Upper lobe of left lung (tissue), 4 donors: ENCODE measurements around the gene PDE4D.

Experiments
- EP300 ChIP-seq, 4 donors: sonication (generic); formaldehyde crosslinking; IDR thresholded peaks; one replicate each; pipeline ENCODE4 v1.5.1; 2017; ENCODE audit warnings: antibody characterized with exemption in 4 of 4, control low read depth in 2 of 4
- TF ChIP-seq, protein P1 (sequence below), 6 experiments: fragments of 450-650 bp in 4 of 6; fragments of 200-600 bp in 2 of 6; sonication (generic) in 2 of 6; IDR thresholded peaks; one replicate each; pipeline ENCODE4 v1.5.1; 2016 to 2019; ENCODE audit warnings: antibody characterized with exemption in 6 of 6

DNA sequence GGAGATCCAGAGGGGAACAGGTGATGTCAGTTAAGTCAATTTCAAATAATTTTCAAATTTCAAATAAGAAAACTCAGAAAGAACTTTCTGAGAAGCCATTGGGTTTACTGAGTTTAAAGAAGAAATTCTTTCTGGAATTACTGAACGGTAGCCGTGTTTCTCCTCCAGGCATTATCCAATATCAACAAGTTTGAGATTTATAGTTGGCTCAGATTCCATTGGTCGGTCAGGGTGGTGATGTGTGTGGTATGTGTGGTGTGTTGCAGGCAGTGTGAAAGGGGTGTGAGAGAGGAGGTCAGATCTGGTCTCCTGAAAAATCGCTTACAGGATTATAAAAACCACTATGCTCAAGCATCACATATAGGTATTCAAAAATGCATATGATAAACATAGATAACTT, 60.1 kb downstream of the PDE4D start:
- TF ChIP-seq, protein P1, sequence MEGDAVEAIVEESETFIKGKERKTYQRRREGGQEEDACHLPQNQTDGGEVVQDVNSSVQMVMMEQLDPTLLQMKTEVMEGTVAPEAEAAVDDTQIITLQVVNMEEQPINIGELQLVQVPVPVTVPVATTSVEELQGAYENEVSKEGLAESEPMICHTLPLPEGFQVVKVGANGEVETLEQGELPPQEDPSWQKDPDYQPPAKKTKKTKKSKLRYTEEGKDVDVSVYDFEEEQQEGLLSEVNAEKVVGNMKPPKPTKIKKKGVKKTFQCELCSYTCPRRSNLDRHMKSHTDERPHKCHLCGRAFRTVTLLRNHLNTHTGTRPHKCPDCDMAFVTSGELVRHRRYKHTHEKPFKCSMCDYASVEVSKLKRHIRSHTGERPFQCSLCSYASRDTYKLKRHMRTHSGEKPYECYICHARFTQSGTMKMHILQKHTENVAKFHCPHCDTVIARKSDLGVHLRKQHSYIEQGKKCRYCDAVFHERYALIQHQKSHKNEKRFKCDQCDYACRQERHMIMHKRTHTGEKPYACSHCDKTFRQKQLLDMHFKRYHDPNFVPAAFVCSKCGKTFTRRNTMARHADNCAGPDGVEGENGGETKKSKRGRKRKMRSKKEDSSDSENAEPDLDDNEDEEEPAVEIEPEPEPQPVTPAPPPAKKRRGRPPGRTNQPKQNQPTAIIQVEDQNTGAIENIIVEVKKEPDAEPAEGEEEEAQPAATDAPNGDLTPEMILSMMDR (IDR thresholded peaks at IDR 0.05): no peak
- TF ChIP-seq EP300 (IDR thresholded peaks at IDR 0.05): no peak
